H1 (cell line): ENCODE results near the gene ATF3. TPM values are rescaled to one million over a fixed set of nuclear protein-coding genes. Genes with fewer than 3 reads are reported as not detected.

ENCODE experiments used
- JUND ChIP-seq: IDR thresholded peaks from 2 replicates; pipeline ENCODE4 v1.6.1; 2011; ENCODE audit warnings: mild to moderate bottlenecking, improper control_type of control experiment, low read length
- polyA plus RNA-seq, 7 experiments: library from polyadenylated mRNA; depleted of rRNA in 3 of 7; stranded (reverse) in 5 of 7; unstranded in 2 of 7; fragments of >200 nt in 5 of 7; fragments of 200-250 nt in 2 of 7; gene quantifications; 1 replicate in 5 of 7; 2 replicates in 1 of 7; 4 replicates in 1 of 7; pipeline versions ENCODE4 v1.2.1 to v1.2.3, GENCODE V29; 2011 to 2013; ENCODE audit warnings: missing spikeins in 2 of 7, mixed read lengths in 2 of 7
- total RNA-seq: library from RNA; stranded (reverse); fragmentation: NEBNext Ultra II Directional; extraction: Animal tissue kit (Norgen Biotek cat#: 25700); gene quantifications from 2 replicates; pipeline ENCODE4 v1.2.1, GENCODE V29; 2021

Gene ATF3
- total and polyA plus RNA-seq, 2 of the 8 experiments (the other 6 are each of a cell fraction or from before 2014, with no cell fraction given) = 12.2 to 27.7 TPM

GRCh38 chr1:212640223-212640878 is 31.8 kb downstream of the ATF3 start (continued):
- TF ChIP-seq JUND = no peak
